Body of pancreas (tissue), 4 donors: ENCODE measurements around the gene DENND2A. TPM values are rescaled to one million over a fixed set of nuclear protein-coding genes. Genes with fewer than 3 reads are reported as not detected.

Experiments used
- ATAC-seq: fragments of 150-250 bp; one replicate; pipeline ENCODE4 v1.9.1; 2016
- DNase-seq, 4 donors: peaks; one replicate each; pipeline ENCODE4 v3.0.0-alpha.2; 2019
- H3K27ac ChIP-seq, 4 donors: fragments of 200-600 bp; sonication (generic); 1 replicate in 3 of 4; 2 replicates in 1 of 4; pipeline versions ENCODE4 v1.5.1 to v1.6.1; 2016 to 2019; ENCODE audit warnings: mild to moderate bottlenecking in 1 of 4, mixed read lengths in 1 of 4, moderate library complexity in 1 of 4
- H3K27me3 ChIP-seq, 2 donors: fragments of 200-600 bp; sonication (generic); one replicate each; pipeline ENCODE4 v1.6.0; 2016; ENCODE audit warnings: mild to moderate bottlenecking in 1 of 2
- H3K36me3 ChIP-seq, 2 donors: fragments of 200-600 bp; sonication (generic); replicated peaks in 1 of 2; 2 replicates each; pipeline ENCODE4 v1.5.1; 2016; ENCODE audit warnings: low read depth in 2 of 2; ENCODE audit not compliant: insufficient read depth in 1 of 2
- H3K4me1 ChIP-seq: fragments of 200-600 bp; sonication (generic); one replicate; pipeline ENCODE4 v1.6.0; 2016
- H3K4me3 ChIP-seq, 2 donors: fragments of 200-600 bp; sonication (generic); 1 replicate in 1 of 2; 2 replicates in 1 of 2; pipeline ENCODE4 v1.5.1; 2016 to 2019
- H3K9me3 ChIP-seq, 3 donors: fragments of 200-600 bp; sonication (generic); 1 replicate in 2 of 3; 2 replicates in 1 of 3; pipeline ENCODE4 v1.5.1; 2016
- POLR2A ChIP-seq, 3 donors: fragments of 450-650 bp; IDR thresholded peaks; one replicate each; pipeline ENCODE4 v1.6.1; 2016; ENCODE audit warnings: antibody characterized with exemption in 3 of 3, mild to moderate bottlenecking in 2 of 3
- WGBS, 2 donors: methylation state at CpG; one replicate each; pipeline ENCODE4 v1.1.5; 2017; 5-methylcytosine and 5-hydroxymethylcytosine counted together
- intact Hi-C: fragments of 100-400 bp; cut with DNase I; formaldehyde crosslinking; loops from one replicate; pipeline ENCODE4 v1.15.1; 2023
- total RNA-seq, 2 donors: library from RNA; depleted of rRNA; stranded (reverse); fragments of >200 nt; gene quantifications; one replicate each; pipeline ENCODE4 v1.1.0, GENCODE V29; 2016
- TF ChIP-seq, protein P1 (sequence below), 7 experiments: fragments of 450-650 bp in 4 of 7; fragments of 200-600 bp in 3 of 7; sonication (generic) in 3 of 7; IDR thresholded peaks; one replicate each; pipeline ENCODE4 v1.5.1; 2016 to 2019; ENCODE audit warnings: antibody characterized with exemption in 7 of 7

The DENND2A gene
- total RNA-seq, 2 donors from 2014 or later = 2.6 to 7.3 TPM

DNA sequence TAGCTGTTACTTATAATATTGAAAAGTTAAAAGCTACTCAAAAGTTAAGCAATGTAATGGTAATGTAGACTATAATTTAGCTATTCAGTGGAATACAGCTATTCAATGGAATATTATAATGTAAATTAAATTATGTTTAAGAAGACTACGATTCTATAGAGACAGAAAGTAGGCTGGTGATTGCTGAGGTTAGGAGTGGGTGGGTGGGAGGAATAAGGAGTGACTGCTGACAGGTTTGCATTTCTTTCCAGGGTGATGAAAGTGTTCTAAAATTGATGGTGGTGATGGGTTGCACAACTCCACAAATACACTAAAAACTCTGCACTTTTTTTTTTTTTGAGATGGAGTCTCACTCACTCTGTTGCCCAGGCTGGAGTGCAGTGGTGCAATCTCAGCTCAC lies 21.4 kb downstream of the DENND2A start:
- H3K4me1 ChIP-seq = no peaks in the 10 kb centered on the region
- intact Hi-C loops = no loop called here
- no peak overlapping the region for H3K4me3 ChIP-seq
- H3K36me3 ChIP-seq = no peaks in the 10 kb centered on the region
- no peak for TF ChIP-seq POLR2A (IDR thresholded peaks at IDR 0.05)
- TF ChIP-seq, protein P1, sequence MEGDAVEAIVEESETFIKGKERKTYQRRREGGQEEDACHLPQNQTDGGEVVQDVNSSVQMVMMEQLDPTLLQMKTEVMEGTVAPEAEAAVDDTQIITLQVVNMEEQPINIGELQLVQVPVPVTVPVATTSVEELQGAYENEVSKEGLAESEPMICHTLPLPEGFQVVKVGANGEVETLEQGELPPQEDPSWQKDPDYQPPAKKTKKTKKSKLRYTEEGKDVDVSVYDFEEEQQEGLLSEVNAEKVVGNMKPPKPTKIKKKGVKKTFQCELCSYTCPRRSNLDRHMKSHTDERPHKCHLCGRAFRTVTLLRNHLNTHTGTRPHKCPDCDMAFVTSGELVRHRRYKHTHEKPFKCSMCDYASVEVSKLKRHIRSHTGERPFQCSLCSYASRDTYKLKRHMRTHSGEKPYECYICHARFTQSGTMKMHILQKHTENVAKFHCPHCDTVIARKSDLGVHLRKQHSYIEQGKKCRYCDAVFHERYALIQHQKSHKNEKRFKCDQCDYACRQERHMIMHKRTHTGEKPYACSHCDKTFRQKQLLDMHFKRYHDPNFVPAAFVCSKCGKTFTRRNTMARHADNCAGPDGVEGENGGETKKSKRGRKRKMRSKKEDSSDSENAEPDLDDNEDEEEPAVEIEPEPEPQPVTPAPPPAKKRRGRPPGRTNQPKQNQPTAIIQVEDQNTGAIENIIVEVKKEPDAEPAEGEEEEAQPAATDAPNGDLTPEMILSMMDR (IDR thresholded peaks at IDR 0.05) = no peak
- no peak overlapping the region for H3K27ac ChIP-seq
- no peak for DNase-seq
- ATAC-seq = no peak
- 54 to 61% methylated on average over 1 of the region's 1 CpG for WGBS, 2 donors
- no peaks in the 10 kb centered on the region for H3K27me3 ChIP-seq
- H3K9me3 ChIP-seq = no peaks in the 10 kb centered on the region

DNA sequence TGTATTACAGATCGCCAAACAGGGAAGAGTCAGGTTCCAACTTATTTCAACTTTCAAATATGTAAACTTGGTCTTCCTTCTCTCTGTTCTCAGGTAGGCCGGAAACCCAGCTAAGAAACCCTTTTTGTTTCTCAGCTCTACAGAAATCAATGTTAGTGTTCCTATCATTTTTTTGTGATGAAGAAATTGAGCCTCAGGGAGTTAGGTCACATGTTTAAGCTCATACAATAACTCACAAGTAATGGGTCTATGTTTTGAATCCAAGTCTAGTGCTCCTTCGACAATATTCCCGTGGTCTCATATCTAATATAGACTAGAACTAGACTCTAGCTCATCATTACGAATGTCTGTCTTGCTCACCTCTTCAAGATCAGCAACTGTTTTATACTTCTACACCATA lies 22.3 kb downstream of the DENND2A start:
- WGBS, 2 donors = 82 to 84% methylated on average over 5 of the region's 5 CpGs
- no peaks in the 10 kb centered on the region for H3K4me1 ChIP-seq
- H3K36me3 ChIP-seq = no peaks in the 10 kb centered on the region
- TF ChIP-seq, protein P1 (IDR thresholded peaks at IDR 0.05) = no peak
- TF ChIP-seq POLR2A (IDR thresholded peaks at IDR 0.05) = no peak
- ATAC-seq = no peak
- DNase-seq = no peak
- no peak overlapping the region for H3K4me3 ChIP-seq
- intact Hi-C loops = no loop called here
- no peaks in the 10 kb centered on the region for H3K27me3 ChIP-seq
- H3K9me3 ChIP-seq = no peaks in the 10 kb centered on the region
- H3K27ac ChIP-seq = no peak overlapping the region

DNA sequence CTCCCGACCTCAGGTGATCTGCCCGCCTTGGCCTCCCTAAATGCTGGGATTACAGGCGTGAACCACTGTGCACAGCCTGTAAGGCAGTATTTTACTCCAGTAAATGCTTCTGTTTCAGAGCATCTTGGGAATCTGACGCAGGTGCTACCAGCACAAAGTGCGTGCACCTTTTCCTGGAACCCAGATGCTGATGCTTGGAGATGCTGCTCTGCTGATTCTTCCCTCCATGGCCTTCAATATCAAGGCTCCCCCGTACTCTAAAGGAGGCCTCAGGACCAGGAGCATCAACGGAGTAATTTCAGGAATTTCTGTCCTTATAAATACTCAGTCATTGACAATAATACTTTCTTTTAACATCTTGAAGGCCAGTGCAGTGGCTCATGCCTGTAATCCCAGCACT lies 23.5 kb downstream of the DENND2A start:
- intact Hi-C loops = no loop called here

DNA sequence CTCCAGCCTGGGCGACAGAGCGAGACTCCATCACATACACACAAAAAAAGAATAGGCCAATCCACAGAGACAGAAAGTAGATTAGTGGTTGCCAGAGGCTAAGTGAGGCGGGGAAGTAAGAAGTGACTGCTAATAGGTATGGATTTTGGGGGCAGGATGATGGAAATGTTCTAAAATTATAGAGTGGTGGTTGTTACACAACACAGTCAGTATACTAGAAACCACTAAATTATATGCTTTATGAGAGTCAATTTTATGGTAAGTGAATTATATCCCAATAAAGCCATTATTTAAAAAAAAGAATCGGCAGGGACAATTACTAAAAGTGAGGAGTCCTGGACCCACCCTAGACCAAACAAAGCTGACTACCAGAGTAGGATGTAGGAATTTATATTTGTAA lies 24.3 kb downstream of the DENND2A start:
- TF ChIP-seq, protein P1 (IDR thresholded peaks at IDR 0.05) = no peak
- no peak for TF ChIP-seq POLR2A (IDR thresholded peaks at IDR 0.05)
- H3K4me3 ChIP-seq = no peak overlapping the region
- H3K9me3 ChIP-seq = no peaks in the 10 kb centered on the region
- no peak overlapping the region for H3K27ac ChIP-seq
- ATAC-seq = no peak
- 64 to 82% methylated on average over 4 of the region's 4 CpGs for WGBS, 2 donors
- no peaks in the 10 kb centered on the region for H3K4me1 ChIP-seq
- no peak for DNase-seq
- intact Hi-C loops = no loop called here
- no peaks in the 10 kb centered on the region for H3K27me3 ChIP-seq
- no peaks in the 10 kb centered on the region for H3K36me3 ChIP-seq

More for the DNA sequence above, 23.5 kb downstream of the DENND2A start:
- ATAC-seq = no peak
- no peak for DNase-seq
- no peak overlapping the region for H3K27ac ChIP-seq
- H3K36me3 ChIP-seq = no peaks in the 10 kb centered on the region
- no peaks in the 10 kb centered on the region for H3K4me1 ChIP-seq
- H3K27me3 ChIP-seq = no peaks in the 10 kb centered on the region
- WGBS, 2 donors = 81 to 87% methylated on average over 7 of the region's 7 CpGs
- no peaks in the 10 kb centered on the region for H3K9me3 ChIP-seq
- TF ChIP-seq, protein P1 (IDR thresholded peaks at IDR 0.05) = no peak
- TF ChIP-seq POLR2A (IDR thresholded peaks at IDR 0.05) = no peak
- no peak overlapping the region for H3K4me3 ChIP-seq

DNA sequence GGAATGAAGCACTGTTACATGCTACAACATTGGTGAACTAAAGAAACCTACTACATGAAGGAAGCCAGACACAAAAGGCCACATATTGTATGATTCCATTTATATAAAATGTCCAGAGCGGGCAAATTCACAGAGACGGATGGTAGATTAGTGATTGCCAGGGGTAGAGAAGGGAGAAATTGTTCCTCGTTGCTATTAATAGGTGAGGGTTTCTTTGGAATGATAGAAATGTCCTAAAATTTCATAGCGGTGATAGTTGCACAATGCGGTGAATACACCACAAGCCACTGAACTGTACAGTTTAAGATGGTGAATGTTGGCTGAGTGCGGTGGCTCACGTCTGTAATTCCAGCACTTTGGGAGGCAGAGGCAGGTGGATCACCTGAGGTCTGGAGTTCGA lies 29.0 kb downstream of the DENND2A start:
- no peak for DNase-seq
- no peak for ATAC-seq

More for the DNA sequence above, 29.0 kb downstream of the DENND2A start:
- no peak overlapping the region for H3K4me3 ChIP-seq
- no peaks in the 10 kb centered on the region for H3K9me3 ChIP-seq
- WGBS, 2 donors = 87 to 91% methylated on average over 8 of the region's 8 CpGs
- TF ChIP-seq POLR2A (IDR thresholded peaks at IDR 0.05) = no peak
- TF ChIP-seq, protein P1 (IDR thresholded peaks at IDR 0.05) = no peak
- no peak overlapping the region for H3K27ac ChIP-seq
- intact Hi-C loops = no loop called here
- H3K36me3 ChIP-seq = no peaks in the 10 kb centered on the region
- H3K27me3 ChIP-seq = no peaks in the 10 kb centered on the region
- no peaks in the 10 kb centered on the region for H3K4me1 ChIP-seq
